Fibroblast of skin of right biceps (primary cell): ENCODE measurements around the gene ACAP3.

Experiments used
- DNase-seq: peaks from one replicate; pipeline ENCODE4 v3.0.0-alpha.2; 2013

The ACAP3 gene

DNA sequence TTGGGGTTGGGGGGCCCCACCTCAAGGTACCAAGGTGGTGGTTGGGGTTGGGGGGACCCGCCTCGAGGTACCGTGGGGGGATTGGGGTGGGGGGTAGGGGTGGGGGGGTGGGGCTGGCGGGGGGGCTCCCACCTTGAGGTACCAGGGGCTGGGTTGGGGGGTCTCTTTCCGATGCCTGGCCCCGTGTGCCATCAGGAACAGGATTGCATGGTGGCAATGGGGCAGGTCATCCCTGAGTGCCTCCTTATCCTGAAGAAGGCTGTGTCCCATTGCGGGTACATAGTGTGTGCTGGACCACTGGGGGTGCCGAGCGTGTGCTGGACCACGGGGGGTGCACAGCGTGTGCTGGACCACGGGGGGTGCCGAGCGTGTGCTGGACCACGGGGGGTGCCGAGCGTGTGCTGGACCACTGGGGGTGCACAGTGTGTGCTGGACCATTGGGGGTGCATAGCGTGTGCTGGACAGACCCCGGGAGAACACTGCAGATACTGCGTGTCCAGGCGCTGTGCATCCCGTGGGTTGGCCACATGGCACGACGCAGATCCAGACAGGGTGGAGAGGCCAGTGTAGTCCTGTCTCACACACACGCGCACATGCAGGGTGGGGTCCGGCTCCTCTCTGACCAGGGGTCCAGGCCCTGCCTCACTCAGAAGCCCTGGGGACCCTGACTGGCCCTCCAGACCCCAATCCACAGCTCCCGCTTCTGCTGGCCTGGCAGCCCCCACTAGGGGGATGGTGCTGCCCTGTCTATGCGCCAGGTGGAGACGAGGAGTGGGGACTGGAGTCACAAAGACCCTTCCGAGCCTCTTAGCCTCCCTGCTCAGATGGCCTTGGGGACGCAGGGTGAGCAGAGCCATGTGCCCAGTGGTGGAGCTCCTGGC, 23.3 kb downstream of the ACAP3 start:
- no peak for DNase-seq

DNA sequence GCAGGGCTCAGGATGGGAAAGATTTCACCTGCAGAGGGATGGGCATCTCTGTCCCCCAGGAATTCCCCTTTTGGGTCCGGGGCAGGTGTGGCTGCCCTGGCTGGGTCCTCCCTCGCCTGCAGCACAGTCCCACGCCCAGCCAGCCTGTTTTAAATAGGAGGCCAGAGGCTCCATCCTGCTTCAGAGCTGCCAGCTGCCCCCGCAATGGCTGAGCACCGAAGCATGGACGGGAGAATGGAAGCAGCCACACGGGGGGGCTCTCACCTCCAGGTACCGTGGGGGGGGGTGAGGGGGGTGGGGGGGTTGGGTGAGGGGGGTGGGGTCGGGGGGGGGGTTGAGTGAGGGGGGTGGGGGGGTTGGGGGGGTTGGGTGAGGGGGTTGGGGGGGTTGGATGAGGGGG, 23.9 kb downstream of the ACAP3 start:
- no peak for DNase-seq

DNA sequence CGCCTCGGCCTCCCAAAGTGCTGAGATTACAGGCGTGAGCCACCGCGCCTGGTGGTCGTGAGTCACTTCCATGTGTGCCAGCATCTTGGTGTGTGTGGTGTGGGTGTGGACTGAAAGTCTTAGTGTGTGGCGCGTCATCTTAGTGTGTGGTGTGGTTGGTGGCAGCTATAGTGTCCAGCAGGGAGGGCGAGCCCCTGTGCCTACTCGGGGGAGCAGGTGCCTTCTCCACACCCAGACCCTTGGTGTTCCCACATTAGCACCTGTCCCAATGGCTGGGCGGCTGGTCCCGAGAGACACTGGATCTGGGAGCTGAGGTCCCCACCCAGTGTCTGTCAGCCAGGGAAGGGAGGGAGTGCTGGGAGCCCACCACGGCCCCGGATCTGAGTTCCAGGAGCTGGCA, 24.7 kb downstream of the ACAP3 start:
- peak; percentile 34 for DNase-seq

DNA sequence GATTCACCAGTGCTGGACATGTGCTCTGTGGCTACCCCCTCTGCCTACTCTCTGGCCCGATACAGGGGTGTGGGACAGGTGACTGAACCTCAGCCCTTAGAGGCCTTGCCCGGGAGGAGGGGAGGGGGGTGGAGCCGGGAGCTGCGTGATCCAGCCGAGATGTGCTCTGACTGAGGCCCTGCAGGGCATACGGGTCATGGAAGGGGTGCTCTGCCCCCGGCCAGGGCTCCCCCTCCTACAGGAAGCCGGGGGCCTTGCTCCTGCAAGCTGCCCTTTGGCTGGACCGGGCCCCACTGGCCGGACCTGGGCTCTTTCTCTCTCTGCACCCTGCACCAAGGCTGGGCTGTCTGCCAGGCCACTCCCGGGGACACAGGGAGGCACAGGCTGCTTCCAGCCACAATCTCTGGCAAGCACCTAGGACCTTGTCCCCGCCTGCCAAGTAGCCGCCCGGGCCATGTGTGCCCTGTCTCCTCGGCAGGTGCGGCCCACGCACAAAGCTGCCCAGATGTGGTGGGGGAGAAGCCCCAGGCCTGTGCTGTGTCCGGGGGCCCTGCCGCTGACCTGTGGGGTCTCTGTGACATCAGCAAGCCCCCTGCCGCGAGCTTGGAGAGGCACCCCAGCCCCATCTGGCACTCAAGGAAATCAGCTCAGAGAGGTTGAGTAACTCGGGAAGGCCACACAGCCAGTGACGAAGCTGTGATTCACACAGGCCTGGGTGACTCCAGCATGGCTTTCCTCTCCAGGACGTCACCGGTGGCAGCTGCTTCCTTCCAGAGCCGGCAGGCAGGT, 26.0 kb downstream of the ACAP3 start:
- peak; percentile 50 for DNase-seq

DNA sequence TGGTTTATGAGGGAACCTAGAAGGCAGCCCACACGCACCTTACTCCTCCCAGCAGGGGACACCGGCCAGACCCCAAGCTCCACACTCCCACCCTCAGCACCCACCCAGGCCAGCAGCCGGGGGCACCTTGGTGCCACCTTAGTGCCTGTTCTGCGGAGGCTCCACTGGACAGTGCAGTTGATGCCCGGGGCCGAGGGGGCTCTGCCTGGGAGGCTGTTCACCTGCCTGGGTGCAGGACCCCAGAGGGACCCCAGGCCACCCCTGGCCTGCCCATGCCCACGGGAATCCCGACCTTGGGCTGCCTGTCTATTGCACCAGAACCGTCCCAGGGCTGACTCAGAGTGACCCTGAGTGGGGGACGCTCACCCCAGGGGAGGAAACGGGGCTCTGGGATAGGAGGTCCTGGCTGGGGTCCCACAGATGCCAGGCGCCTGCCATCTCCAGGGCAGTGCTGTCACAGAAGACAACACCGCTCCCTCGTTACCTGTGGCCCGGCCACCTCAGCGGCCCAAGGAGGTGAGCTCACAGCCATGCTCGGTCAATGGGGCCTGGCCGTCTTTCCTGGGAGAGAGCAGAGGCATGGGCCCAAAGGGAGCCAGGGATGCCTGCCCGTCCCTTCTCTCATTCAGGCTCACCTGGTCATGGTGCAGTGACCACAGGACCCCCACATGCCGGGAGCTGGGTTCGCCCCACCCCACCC, 26.8 kb downstream of the ACAP3 start:
- DNase-seq, result no peak

DNA sequence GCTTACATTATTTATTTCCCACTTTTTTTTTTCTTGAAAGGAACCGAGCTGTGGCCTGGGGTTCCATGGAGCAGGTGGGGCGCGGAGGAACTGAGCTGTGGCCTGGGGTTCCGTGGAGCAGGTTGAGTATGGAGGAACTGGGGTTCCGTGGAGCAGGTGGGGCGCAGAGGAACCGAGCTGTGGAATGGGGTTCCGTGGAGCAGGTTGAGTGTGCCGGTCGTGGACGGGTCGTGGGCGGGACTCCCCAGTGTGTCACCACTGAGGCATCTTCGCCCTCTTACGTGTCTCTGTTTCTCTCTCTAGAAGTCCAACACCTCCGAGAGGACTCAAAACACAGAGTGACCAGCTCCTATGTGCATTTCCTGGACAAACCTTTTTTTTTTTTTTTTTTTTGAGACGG, 28.7 kb downstream of the ACAP3 start:
- no peak for DNase-seq

DNA sequence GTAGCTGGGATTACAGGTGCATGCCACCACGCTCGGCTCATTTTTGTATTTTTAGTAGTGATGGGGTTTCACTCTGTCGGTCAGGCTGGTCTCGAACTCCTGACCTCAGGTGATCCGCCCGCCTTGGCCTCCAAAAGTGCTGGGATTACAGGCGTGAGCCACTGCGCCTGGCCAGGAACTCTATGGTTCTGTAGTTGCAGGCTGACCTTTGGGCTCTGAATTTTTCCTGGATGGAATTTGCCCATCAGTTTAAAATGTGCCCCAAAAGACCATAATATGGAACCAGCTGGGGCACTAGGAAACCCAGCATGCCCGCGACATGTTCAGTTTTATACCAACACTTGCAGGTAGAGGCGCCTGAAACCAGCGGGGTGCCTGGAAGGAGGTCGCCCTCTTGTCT, 29.1 kb downstream of the ACAP3 start:
- no peak for DNase-seq

DNA sequence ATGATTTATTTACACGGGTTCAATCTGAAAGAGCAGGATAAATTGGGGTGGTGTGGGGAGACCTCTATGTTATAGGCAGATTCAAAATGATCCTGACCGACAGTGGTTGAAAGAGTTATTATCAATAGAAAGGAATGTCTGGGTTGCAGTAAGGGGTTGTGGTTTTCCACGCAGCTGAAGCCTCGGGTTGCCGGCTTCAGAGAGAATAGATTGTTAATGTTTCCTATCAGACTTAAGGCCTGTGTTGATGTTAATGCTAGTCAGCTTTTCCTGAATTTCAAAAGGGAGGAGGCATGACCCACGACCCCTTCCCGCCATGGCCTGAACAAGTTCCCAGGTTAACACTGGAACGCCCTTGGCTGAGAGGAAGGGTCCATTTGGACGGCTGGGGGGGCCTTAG, 31.9 kb downstream of the ACAP3 start:
- DNase-seq, result no peak

DNA sequence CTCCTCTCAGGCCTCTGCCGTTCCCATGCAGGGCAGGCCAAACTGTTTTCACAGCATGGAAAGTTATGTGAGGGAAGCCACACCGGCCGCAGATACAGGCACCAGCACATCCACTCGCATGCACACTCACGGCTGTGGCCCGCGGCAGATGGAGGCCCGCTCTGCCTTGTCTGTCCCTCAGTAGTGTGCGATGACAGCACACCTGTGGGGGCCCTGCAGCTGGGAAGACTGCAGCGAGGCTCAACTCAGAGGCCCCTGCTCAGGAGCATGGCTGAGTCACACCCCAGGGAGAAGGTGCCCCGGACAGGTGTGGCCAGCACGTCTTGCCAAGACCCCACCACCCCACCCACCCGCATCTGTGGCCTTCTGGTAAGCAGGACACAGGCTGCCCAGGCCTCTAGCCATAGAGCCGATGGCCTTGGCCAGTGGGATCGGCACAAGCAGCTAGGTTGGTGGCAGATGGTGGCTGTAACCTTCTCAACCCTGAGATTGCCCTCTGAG, 32.7 kb downstream of the ACAP3 start:
- DNase-seq, result no peak

DNA sequence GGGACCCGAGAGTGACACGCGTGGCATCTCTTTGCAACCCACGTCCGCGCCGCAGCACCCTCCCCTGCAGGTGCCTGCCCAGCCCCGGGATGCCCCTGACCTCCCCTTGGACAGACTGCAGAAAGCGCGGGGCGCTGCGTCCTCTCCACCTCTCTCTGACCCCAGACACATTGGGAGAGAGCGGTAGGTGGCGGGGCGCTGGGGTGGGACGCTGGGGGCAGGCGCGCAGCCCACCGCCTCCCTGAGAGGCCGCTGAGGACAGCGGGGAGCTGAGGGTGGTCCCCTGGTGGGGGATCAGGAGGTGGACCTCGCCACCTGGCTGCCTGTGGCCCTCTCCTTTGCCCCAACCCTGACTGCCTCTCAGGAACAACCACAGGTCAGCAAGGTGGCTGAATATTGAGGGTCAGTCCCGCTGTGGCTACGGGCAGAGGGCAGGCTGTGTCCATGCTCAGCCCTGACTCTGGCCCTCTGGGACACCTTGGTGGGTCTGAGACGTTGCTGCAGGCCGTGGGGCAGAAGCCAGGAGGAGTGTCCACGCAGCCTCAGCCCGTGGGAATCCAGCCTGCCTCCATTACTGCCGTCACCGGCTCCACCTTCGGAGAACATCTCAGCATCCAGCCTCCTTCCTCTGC, 33.3 kb downstream of the ACAP3 start:
- DNase-seq, result no peak

DNA sequence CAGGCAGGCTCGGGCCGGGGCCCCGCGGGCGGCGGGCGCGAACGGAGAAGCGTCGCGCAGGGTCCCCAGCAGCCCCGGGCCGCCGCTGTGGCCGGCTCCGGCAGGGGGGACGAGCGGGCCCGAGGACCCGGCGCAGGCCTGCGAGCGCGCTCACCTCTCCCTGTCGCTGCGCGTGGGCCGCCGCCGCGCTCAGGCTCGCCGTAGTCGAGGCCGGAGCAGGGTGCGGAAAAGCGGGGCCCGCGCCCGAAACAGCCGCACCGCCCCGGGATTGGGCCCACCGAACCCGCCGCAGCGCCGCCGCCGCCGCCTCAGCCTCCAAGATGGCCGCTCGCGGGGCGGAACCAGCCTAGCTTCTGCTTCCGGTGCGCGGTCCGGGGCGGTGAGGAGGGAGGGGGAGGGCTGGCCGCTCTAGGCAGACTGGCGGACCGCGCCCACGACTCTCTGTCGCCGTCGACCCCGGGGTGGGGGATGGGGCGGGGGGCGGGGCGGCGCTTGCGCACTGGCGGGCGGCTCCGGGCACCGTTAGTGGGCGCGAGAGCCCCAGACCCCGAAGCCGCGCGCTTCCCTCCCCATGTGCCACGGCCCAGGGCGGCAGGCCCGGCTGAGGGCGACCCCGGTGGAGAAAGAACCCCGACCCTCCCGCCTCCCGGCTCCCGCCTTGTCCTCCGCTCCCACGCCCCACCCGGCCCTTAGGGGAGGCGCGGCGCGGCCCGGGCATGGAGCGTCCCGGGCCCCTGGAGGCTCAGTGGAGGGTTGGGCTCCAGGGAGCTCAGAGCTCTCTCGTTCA, 34.0 kb downstream of the ACAP3 start, which contains the start of gene UBE2J2:
Gene UBE2J2 (minus strand): TSS at position 343 of the 787 bp plus-strand sequence. CDS start 5,862 bp downstream, outside the sequence.
- peak; percentile 92 for DNase-seq

DNA sequence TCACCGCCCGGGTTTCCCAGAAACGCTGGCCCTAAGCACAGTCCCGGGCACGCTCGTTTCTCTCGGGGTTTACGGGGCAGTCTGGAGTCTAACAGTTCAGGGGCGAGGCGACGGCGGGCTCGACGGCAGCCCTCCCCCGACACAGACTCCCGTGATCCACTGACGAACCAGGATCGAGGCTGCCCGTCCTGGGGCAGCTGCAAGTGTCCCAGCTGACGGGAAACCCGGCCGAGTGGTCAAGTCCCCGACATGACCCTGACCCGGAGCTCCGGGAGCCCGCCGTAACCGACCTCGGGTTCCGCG, 34.6 kb downstream of the ACAP3 start:
- DNase-seq, result no peak

DNA sequence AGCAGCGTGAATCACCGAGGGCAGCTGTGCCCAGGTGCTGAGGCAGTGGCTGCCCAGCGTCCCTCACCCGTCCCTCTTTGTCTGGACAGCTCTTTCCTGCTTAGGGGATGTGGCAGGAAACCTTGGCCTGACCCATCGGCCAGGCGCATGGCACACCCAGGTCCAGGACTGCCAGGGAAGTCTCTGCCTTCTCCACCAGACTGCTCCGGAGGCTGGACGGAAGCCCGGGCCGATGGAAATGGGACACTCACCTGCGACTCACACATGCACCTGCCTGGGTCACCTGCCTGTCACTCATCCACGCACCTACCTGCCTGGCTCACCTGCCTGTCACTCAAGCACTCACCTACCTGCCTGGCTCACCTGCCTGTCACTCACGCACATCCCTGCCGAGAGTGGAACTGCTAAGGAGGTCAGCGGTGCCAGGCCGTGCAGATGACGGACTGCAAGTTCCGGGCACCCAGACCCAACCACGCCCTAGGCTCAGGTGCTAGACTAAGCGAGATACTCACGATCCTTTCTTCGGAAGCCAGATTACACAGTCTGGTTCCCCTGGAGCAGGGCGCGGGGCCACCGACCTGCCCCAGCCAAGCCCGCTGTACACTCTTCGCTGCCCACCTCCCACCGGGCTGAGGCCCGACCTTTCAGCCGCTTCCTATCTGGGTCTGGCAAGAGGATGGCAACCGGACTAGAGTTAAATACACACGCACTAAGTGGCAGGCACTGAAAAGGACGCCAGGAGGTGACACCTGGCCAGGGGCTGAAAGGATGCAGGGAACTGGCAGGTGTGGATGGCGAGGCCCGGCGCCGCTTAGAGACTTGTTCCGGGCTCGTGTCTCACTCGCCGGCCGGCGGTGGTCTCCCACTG, 35.2 kb downstream of the ACAP3 start:
- DNase-seq, result no peak

DNA sequence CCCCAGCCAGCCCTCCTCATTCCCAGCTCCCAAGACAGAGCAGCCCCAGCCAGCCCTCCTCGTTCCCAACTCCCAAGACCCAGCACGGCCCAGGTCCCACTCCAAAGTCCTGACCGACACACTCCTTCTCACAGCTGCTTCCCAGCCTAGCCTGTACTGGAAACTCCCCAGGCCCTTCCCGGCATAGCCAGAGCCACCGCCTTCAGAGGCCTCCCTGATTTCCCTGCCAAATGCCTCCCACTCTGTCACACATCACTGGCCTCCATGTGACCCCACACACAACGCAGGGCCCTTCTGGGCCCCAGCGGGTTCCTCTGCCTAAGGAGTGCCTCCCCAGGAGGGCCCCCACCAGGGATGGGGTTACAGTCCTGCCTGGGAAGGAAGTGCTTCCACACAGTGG, 36.9 kb downstream of the ACAP3 start:
- DNase-seq, result no peak

DNA sequence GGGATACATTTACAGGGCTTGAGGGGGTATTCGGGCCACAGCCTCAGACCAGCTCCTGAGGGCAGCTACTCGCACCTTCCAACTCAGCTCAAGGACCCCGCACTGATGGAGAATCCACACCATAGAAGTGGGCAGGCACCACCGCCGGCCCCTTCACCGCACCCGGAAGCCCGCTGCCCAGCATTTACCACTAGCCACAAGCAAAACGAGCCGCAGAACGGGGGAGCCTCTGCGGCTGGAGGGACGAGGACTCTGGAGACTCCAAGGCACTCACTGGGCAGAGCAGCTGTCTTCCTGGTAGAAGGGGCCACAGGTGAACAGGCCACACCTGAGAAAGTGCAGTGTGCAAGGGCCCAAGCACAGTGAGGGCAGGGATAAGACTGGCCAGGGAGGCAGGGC, 39.4 kb downstream of the ACAP3 start:
- DNase-seq, result no peak

DNA sequence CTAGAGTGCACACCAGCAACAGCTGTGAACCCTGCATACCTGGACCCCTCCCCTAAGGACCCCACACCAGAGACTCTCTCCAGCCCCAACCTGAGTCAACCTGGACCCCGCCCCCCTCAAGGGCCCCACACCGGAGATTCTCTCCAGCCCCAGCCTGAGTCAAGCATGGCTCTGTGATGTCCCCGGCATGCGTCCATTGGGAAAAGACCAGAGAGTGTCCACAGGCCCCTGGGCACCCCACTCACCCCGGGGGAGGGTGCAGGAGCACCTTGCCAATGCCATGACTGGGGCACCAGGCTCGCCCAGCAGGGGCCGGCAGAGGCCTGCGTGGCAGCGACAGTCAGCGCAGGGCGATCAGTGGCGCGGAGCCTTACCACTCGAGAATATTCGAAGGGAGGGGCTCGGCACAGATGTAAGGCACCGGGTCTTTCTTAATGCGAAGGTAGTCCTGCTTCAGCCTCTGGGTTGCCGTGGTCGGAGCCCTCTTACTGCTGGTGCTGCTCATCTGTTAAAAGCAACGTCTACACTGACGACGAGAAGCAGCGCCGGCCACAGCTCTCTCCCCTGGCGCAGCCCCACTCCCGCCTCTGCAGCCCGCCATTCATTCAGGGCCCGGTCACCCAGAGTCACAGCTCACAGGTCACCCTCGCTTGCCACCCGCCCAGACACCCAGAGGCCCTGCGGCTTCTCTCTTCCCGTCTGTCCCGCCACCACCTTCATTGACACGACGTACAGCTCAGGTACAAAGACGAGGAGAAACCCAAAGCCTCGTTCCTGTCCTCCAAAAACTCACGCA, 40.0 kb downstream of the ACAP3 start:
- DNase-seq, result no peak

DNA sequence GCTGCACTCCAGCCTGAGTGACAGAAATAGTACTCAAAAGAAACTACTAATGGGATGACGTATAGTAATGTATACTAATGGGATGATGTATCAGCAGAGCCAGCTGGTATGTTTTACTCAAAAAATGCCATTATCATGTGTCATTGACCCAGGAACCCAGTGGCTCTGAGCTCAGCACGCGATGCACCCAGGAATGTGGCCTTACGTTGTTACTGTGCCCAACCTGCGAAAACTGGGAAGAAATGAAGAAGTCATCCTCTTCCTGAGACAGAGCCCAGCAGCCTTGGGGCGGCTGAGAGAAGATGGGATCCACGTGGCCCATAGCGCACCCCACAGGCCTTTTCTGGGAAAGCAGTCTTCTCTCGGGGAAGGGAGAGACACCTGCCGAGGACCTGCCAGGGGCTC, 42.9 kb downstream of the ACAP3 start:
- DNase-seq, result peak; percentile 100

DNA sequence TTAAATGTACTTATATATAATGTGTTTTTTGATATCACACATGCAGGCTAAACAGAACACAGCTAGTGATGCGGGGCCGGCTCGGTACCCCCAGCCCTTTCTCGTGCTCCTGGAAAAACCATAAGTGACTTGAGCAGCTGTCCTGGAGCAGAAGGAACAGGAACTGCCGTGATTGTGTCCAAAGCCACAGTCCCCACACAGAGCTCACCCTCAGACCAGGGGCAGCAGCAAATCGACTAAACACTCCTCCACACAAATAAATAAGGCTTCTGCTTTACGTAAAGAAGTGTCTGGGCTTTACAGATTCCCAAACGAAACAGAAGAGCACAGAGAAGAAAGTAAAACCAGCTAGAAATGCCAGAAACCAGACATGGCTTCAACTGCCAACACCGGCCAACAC, 43.7 kb downstream of the ACAP3 start:
- DNase-seq, result no peak

DNA sequence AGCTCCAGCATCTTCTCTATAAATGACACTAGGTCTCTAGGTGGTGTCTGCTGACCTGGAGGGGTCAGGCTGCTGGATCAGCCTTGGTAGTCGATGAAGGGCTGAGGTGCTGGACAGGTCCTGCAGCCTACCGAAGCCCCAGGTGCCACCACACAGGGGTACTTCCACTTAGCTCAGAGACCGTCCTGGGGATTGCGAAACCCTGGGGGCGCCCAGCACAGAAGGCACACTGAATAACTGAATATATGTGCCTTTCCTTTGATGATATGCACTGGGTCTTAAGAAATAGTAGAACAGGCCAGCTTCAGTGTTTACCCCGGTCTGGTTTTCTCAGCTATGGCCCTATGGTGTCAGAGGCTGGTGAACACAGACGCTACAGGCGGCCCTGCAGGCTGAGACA, 45.0 kb downstream of the ACAP3 start:
- no peak for DNase-seq

DNA sequence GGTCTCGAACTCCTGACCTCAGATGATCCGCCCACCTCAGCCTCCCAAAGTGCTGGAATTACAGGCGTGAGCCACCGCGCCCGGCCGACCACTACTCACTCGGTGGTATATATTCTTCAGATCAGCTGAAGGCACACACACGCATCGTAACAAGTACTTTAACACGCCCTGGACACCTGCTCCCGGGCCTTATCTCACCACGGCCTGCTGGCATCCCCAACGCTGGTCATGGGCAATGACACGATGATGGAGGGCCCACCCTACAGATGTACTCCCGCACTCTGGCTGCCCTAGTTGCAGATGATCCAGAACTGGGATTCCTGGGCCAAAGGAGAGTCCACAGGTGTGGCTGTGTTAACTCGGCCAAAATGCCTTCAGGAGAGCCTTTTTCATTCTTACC, 45.7 kb downstream of the ACAP3 start:
- no peak for DNase-seq
